GM21529 (cell line): ENCODE data around the gene RNF214.
"Not testable (repeated sequence)": the region's sequence is repeated elsewhere in the genome, so short reads cannot be mapped to it uniquely, and the experiment has no call there.

ENCODE experiments used
- ATAC-seq: cut with Tn5 transposase; IDR thresholded peaks from one replicate; pipeline ENCODE4 v1.9.1; 2021; ENCODE audit not compliant: unreplicated experiment

Gene RNF214

GRCh38 chr11:117197516-117198456 lies 34.7 kb upstream of the RNF214 start:
- ATAC-seq = no peak

- no peak for ATAC-seq
Measured at GRCh38 chr11:117198613-117199012, 33.9 kb upstream of the RNF214 start.

GRCh38 chr11:117199053-117199915 lies 33.2 kb upstream of the RNF214 start, which contains the start of gene TAGLN:
TSS of gene TAGLN (plus strand) at chr11:117199370. CDS start at chr11:117203014, 3,644 bp downstream.
- no peak for ATAC-seq

GRCh38 chr11:117199916-117200812 lies 32.3 kb upstream of the RNF214 start:
- no peak for ATAC-seq

GRCh38 chr11:117200813-117201657 lies 31.4 kb upstream of the RNF214 start:
- no peak for ATAC-seq

- ATAC-seq = no peak
Measured at GRCh38 chr11:117201658-117202305, 30.7 kb upstream of the RNF214 start.

- no peak for ATAC-seq
Measured at GRCh38 chr11:117202386-117203068, 29.9 kb upstream of the RNF214 start.

GRCh38 chr11:117203069-117203407 lies 29.4 kb upstream of the RNF214 start:
- no peak for ATAC-seq

- ATAC-seq = no peak
Measured at GRCh38 chr11:117204283-117205080, 28.0 kb upstream of the RNF214 start.

GRCh38 chr11:117205211-117205818 lies 27.2 kb upstream of the RNF214 start:
- ATAC-seq = no peak

GRCh38 chr11:117206111-117206510 lies 26.4 kb upstream of the RNF214 start:
- not testable (repeated sequence) for ATAC-seq

- ATAC-seq = not testable (repeated sequence)
Measured at GRCh38 chr11:117206859-117207258, 25.6 kb upstream of the RNF214 start.

GRCh38 chr11:117207481-117207880 lies 25.0 kb upstream of the RNF214 start:
- ATAC-seq = not testable (repeated sequence)

- ATAC-seq = not testable (repeated sequence)
Measured at GRCh38 chr11:117208710-117209109, 23.8 kb upstream of the RNF214 start.

GRCh38 chr11:117209351-117210125 lies 22.9 kb upstream of the RNF214 start:
- ATAC-seq = not testable (repeated sequence)

GRCh38 chr11:117210620-117211019 lies 21.9 kb upstream of the RNF214 start:
- ATAC-seq = no peak
